Activated T-cell treated with anti-CD3 and anti-CD28 coated beads, Interleukin-2, amount 50 U/mL, for 1 hour (primary cell): ENCODE measurements around the gene FARP1.

ENCODE experiments used
- DNase-seq: peaks from one replicate; pipeline ENCODE4 v3.0.0-alpha.2; 2020

FARP1 gene

GRCh38 chr13:98175043-98175442 lies 32.1 kb downstream of the FARP1 start:
- DNase-seq = no peak

- DNase-seq = no peak
These were observed 32.9 kb downstream of the FARP1 start for GRCh38 chr13:98175823-98176222.

DNA sequence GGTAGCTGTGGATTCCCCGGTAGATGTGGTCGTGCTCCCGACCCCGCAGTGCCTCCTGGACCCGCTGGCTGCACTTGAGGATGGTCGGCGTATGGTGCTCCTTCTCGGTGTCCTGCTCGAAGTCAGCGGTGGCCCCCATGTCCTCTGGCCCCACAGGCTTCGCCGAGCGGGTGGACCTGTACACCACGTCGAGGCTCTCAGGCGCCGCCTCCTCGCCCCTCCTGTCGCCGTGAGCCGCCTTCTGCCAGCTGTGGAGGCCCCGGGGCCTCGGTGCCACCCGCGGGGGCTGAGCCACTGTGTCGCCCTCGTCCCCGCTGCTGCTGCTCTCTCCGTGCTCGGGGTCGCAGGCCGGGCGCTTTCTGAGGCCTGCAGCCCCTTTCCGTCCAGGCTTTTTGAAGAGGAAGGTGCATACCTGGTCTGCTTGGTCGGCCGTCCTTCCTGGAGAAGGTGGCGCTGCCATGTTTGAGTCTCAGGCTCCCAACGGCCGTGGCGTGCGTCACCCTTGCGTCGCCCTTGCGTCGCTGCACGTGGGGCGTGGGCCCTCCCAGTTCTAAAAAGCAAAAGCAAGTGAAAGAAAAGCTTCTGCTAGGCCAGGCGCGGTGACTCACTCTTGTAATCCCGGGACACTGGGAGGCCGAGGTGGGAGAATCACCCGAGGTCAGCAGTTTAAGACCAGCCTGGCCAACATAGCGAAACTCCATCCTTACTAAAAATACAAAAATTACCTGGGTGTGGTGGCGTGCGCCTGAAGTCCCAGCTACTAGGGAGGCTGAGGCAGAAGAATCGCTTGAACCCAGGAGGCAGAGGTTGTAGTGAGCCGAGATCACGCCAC lies 34.1 kb downstream of the FARP1 start, which contains the start of gene RNF113B:
Gene RNF113B, minus strand, starts transcription at position 493 of the 832 bp plus-strand sequence. Its CDS starts 33 bp downstream, at position 460.
- no peak for DNase-seq

- no peak for DNase-seq
These were observed 37.2 kb downstream of the FARP1 start for GRCh38 chr13:98180092-98180491.

GRCh38 chr13:98181111-98181815 lies 38.4 kb downstream of the FARP1 start:
- no peak for DNase-seq

- DNase-seq = no peak
These were observed 39.3 kb downstream of the FARP1 start for GRCh38 chr13:98182153-98182552.

- DNase-seq = no peak
These were observed 39.7 kb downstream of the FARP1 start for GRCh38 chr13:98182589-98182988.

DNA sequence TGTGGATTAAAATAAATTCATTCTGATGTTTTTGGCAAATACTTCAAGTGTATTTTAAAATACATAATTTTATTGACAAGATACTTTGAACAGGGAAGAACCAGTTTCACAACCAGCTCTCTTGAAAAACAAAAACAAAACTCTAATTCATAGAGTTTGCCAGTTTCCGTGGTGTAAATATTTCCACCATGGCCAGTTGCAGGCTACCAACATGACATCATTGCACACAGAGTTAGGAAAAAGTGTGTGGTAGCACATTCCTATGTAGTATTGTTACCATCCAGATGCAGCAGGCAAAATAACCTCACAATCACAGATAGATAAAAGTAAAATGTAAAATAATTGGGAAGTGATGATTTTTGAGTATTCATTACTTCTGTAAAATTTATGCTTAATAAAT lies 41.9 kb downstream of the FARP1 start:
- no peak for DNase-seq

DNA sequence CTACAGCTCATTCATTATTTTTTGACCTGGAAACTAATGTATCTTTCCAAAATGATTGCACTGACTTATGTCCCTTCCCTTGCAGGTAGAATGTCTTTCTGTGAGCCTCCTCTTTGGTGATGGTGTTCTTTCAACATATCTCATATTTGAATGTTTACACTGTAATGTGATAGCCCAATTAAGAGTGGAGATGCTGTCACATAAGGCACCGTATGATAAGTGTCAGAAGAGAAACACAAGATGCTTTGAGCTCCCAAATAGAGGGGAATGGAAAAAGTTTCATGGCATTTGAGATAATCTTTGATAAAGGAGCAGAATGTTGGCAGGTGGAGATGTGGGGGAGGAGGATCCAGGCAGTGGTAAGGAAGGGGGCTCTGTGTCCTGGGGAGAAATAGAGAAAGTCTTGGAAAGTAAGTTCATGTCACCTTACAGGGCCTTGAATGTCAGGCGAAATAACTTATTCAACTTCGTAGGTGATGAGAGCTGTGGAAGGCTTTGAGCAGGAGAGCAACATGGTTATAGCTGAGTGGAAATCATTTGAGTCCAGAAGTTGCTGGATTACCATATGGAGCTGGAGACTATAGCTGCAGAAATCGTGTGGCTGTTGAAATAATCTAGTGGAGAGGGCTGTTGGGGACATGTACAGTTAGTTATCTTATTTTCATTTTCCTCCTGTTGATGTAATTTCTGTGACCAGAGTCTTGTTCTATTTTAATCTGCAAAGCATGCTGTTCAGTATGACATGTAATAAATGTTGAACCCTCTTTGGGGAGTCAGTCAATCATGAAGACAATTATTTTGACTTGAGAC lies 44.5 kb downstream of the FARP1 start:
- DNase-seq = no peak

GRCh38 chr13:98187965-98188261 lies 45.0 kb downstream of the FARP1 start:
- no peak for DNase-seq

GRCh38 chr13:98188544-98189166 lies 45.8 kb downstream of the FARP1 start:
- DNase-seq = no peak

- DNase-seq = no peak
These were observed 47.1 kb downstream of the FARP1 start for GRCh38 chr13:98189841-98190505.

- DNase-seq = no peak
These were observed 48.1 kb downstream of the FARP1 start for GRCh38 chr13:98190889-98191444.

DNA sequence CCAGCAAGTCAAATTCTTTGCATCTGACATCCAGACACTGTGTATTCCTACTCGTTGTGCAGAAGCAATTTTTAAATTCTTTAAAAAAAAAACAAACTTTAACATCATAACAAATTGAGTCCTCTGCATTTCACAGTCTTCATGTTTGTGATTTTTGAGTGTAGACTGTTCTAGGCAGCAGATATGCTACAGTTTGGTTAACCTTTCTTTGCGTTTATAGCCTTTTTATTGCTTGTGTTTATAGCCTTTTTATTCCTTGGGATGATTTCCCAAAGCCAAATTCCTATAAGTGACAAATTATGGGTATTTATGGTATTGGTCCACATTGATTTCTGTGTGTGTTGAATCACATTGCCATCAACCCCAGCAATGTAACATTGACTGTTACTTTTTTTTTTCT lies 49.1 kb downstream of the FARP1 start:
- DNase-seq = no peak

DNA sequence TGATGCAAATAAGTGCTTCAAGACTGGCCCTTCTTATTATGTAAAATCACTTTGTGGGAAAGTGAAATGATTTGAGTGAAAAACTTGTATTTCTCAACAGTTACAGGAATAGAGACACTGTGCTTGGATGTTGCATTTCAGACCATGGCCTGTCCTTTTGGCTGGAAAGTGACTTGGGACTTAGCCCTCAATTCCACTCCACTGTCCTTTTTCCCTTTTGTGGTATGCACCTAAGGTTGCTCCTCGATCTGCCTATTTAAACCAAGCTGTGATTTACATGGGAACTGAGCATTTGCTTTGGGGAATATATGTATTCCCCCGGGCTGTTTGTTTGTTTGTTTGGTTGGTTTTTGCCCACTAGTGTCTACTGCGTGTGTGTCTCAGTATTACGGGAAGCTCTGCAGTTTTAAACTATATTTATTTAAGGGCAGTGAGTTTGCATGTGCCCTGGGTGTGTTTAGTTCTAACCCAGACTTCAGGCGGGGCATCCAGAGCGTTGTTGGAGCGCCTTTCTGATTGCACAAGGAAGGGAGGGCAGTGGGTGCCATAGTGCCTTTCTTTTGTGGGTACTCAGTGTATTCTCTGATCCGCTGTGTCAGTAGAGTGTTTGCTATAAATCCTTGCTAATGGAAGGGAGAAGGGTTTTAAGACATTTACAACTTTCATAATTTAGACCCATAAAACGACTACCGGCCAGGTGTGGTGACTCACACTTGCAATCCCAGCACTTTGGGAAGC lies 52.3 kb downstream of the FARP1 start:
- DNase-seq = no peak

GRCh38 chr13:98198683-98199082 lies 55.8 kb downstream of the FARP1 start:
- no peak for DNase-seq

DNA sequence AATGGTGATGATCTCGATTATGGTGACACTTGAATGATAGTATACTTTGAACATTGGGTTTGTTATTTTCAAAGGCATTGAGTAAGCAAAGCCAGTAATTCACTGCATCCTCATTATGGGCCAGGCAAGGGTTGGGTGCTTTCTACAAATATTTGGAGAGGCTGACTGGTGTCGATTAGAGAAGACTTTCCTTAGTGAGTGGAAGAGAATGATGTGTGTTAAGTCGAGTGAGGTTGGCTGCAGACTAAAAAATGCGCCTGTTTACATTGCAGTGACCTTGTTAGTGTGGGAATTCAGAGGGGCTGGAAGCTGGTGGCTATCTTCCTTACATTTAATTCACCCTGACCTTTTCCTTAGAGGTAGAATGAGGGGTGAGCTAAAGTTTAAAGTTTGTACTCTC lies 56.6 kb downstream of the FARP1 start:
- no peak for DNase-seq

DNA sequence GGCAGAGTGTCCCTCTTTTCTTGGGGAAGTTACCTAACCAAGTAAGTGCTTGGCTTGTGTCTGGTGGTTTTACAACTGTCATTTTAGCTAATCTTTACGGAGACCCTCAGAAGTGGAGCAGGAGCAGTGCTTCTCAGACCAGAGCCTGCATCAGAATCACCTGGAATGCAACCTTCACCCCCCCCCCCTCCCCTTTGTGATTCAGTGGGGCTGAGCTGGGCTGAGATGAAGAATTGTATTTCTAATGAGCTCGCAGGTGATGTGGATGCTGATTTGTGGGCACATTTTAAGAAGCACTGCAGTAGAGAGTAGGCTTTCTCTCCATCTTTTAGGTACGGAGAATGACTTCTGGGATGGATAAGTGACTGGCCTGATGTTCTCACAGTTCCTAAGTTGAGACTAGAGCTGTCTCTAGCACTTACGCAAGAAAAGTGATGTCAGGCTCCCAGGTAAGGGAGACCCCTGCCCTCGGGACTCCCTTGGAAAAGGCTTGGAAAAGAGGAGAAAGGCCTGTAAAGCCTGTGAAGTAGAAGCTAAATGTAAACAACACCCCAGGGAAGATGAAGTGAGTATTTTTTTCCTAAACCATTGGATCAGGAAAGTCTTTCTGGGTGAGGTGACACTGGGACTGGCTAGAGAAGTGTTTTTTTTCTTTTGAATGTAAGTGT lies 57.5 kb downstream of the FARP1 start:
- DNase-seq = no peak

GRCh38 chr13:98201189-98201588 lies 58.3 kb downstream of the FARP1 start:
- no peak for DNase-seq

- no peak for DNase-seq
These were observed 59.1 kb downstream of the FARP1 start for GRCh38 chr13:98201984-98202383.
